Right lobe of liver (tissue), 4 donors: Measurements from ENCODE around the gene RBFA.

Source experiments
- CTCF ChIP-seq, 4 donors: fragments of 200-600 bp in 3 of 4; fragments of 450-650 bp in 1 of 4; IDR thresholded peaks; one replicate each; pipeline versions ENCODE4 v1.5.1 to v1.8.0; 2016 to 2022; ENCODE audit warnings: antibody characterized with exemption in 4 of 4, mild to moderate bottlenecking in 2 of 4
- POLR2A ChIP-seq: fragments of 450-650 bp; IDR thresholded peaks from one replicate; pipeline ENCODE4 v1.6.1; 2017; ENCODE audit warnings: antibody characterized with exemption, mild to moderate bottlenecking
- donor health status: DM: no; HTN: no; CAD: no.
- donor health status: DM: no; HTN: no; CAD: no.
- donor health status: DM: no; HTN: yes; CAD: no.

- TF ChIP-seq CTCF (IDR thresholded peaks at IDR 0.05) (no peak), POLR2A (no peak)
Measured at GRCh38 chr18:80012714-80013113, 21.5 kb upstream of the RBFA start.
